GM18502 (cell line): ENCODE results near the gene RNU6-7.

ENCODE experiments used
- ATAC-seq: cut with Tn5 transposase; IDR thresholded peaks from one replicate; pipeline ENCODE4 v1.9.1; 2021; ENCODE audit warnings: mild to moderate bottlenecking; ENCODE audit not compliant: unreplicated experiment, poor library complexity

The RNU6-7 gene

DNA sequence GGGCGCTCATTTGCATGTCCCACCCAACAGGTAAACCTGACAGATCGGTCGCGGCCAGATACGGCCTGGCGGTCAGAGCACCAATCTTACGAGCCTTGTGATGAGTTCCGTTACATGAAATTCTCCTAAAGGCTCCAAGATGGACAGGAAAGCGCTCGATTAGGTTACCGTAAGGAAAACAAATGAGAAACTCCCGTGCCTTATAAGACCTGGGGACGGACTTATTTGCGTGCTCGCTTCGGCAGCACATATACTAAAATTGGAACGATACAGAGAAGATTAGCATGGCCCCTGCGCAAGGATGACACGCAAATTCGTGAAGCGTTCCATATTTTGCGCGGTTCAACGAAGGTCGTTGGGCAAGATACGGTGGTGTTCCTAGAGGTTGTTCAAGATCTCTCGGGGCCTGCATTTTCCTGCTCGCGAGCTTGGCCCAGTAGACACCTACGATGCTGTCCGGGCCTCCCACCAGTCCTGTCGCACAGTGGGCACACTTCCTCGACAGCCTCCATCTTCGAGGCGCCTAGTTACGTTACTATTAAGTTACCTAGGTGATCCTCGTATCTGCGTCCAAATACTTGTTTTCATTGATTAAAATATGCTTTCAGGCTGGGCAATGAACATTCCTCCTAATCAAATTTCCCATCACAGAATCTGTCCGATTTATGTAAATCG is at the start of gene RNU6-7:
RNU6-7 (plus strand) TSS at position 230 of the 675 bp plus-strand sequence.
- ATAC-seq: no peak

DNA sequence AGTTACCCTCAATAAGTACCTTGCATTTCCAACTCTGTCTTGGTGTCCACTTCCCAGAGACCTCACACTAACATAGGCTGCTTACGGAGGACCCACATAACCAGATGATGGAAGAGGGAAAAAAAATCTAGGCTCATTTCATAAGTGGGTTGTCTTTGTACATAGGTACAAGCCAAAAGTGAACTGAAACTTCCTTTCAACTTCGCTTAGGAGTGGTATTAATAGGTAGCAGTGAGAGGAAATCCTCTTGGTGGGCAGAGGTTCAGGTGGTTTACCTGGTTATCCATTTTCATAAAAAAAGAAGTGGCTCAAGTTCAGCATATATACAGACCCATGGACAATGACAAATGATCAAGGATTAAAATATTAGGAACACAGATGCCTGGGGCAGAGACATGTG is 35.8 kb upstream of the RNU6-7 start:
- no peak for ATAC-seq

DNA sequence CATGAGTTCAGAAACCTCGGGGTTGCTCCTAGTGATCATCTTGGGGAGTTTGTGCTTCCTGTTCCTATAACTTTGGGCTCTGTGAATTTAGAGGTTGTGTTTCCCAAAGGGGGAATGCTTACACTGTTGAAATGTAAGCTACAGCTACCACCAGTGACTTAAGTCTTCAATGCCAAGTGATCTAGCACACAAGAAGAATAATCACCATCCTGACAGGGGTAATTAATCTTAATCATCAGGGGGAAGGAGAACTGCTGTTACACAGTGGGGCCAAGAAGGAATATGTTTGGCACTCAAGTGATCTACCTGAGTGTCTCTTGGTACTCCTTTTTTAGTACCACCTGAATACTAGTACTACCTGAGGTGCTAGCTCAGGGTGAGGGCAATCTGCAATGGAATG is 34.9 kb upstream of the RNU6-7 start:
- no peak for ATAC-seq

DNA sequence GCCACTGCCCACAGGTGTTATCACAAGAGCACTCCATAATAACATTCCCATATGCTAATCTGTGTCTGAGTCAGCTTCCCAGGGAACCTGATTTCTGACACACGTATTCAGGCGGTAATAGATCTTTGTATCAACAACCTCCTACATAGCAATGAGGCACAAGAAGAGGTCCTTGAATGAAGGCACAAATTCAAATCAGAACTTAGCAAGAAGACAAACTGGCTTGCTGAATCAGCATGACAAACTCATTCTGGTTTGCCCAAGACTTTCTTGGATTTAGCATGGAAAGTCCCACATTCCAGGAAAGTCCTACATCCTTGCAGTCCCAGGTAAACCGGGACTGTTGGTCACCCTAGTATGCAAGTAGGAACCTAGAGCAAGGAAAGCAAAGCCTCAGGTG is 33.9 kb upstream of the RNU6-7 start:
- ATAC-seq: no peak

DNA sequence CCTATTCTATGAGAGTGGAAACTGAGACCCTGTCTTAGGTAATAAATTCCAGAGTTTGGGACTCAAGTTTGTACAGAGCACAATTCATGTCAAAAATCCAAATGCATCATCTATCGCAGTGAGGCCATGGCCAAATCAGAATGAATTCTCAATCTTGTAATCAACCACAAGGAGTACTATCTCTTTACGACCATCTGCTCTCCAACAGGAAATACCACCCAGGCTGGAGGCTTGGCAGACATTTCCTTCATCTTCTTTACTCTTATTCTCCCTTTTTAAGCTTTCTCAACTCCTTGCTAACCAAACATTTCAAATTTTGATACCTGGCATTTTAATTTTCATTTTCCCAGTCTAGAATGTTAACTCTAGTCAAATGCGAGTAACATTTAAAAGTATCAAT is 32.7 kb upstream of the RNU6-7 start:
- no peak for ATAC-seq

DNA sequence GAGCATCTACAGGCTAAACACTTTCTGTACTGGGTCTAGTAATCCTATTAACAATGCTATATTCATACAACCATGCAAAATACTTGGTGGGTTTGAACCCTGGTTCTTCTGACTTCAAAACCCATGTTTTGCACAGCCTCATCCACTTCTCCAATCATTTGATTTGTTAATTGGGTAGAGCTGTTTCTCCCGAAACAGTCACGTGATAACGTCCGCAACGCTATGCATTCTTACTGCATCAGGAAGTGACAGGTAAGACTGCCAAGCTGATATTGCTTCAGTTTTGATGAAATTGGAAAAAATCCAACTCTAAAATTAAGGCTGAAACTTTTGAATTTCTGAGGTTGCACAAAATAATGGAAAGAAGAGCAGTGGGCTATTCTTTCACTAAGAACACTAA is 30.4 kb upstream of the RNU6-7 start:
- no peak for ATAC-seq

DNA sequence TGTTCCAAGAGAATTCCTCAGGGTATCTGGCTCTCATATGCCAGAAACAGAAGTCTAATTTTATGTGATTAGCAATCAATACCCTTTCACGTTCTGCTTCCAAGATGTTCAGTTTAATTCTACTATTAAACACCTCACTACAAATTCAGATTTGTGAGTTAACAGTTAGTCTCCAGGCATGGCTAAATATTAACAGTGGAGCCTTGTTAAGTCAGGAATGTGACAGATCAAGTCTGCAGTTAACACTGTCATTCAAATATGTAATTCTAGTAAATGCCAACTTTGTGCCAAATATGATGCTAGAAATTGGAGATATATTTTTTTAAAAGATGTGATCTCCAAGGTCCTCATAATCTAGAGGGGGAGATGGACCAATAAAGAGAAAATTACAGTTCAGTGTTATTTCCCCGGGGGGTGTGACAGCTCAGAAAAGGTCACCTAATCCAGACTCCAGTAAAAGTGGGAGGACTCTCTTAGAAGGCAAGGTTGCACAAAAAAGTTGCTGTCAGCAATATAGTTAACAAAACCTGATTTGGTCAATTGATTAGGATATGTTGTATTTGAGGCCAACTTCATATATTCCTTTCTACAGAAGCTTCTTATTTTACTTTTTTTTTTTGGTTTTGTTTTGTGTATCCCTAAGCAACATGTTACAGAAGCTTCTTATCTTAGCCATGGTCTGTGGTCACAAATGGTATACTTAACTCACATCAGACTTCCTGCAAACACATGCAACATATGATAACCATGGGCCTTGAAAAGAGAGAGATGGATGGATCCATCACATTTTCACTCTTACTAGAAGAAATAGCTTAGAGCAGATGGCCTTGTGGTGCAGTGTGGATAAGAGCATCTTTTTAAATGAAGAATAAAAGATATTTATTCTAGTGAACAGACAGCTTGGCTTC is 18.4 kb upstream of the RNU6-7 start:
- ATAC-seq: no peak

DNA sequence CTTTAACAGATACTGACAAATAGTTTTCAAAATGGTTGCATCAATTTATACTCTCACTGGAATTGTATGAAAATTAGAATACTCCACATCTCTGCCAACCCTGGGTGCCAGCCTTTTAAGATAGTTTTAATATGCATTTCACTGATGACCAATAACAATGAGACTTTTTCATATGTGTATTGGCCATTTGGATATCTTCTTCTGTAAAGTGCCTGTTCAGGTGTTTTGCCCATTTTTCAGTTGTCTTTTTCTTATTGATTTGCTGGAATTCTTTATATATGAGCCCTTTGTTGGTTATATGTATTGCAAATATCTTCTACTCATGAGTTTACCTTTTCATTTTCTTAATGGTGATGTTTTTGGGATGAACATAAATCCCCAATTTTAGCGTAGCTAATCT is 16.7 kb upstream of the RNU6-7 start:
- ATAC-seq: no peak

DNA sequence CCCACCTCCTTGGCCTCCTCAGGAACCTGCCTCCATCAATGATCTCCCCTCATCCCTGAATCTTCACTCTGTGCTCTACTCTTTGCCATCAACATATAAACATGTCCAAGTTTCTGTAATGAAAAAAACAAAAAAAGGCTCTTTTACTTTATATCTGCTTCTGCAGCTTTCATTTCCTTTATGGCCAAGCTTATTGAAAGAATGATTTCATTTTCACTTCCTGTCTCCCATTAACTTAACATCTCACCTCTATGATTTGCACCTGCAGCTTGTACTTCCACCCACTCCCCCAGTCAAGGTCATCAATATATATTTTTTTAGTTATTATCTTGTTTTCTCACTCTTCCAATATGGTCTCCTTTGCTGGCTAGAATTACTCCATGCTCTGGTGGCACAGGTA is 15.6 kb upstream of the RNU6-7 start:
- ATAC-seq: no peak

DNA sequence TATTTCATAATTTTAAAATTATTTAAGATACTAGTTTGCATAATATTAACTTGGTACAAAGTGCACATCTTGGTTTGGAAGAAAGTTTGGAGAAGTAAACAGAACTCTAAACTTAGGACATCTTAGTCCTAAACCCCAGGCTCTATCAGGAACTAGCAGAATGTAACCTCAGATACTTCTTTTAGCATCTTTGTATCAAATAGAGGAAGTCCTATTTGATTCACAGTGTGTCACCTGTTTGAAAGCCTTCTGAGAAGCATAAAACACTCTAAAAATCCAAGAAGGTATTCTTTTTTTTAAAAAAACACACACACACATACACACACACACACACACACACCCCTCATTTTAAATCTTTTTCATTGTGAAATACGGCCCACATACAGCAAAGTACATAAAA is 12.0 kb upstream of the RNU6-7 start:
- ATAC-seq: no peak

DNA sequence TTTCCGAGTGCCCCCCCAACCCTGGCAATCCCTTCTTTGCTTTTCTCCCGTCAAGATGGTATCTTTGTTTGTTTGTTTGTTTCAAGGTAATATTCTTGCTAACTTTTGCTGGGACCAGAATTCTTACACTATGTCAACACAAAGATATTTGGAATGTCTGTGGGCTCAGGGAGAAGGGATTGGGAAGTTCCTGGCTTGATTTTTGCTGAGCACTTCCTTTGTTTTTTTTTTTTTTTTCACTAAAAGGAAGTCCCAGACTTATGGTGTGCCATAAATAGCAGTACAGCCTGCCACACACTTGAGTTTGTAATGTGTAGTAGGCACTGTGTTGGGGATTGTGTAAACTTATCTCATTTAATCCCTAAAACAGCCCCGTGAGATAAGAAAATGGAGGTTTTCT is 11.2 kb upstream of the RNU6-7 start:
- ATAC-seq: no peak

DNA sequence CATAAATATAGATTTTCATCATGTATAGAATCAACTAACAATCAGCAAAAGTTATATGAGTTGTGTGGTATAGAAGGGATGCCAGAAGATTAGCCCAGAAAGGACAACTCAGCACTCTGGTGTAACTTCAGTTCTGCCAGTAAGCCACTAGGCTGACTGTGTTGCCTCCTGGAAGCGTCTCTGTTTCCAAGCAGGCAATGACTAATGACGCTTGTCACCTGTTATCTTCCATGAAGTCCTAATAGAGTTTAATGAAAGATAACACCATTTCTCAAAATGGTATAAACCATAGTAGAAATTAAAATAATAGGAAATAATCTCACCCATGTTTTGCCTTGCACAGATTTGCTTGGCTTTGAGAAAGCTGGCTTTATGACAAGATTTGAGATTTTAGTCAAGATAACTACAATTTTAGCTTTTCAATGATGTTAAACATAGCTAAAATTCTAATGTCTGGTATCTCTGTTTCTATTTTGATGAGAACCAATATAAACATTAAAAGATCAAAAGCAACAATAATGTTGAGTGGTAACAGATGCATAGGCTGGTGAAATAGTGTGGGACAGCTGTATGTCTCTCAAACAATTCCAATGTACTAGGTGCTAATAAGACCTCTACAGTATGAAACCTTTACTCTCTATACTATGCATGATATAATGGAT is 9.0 kb upstream of the RNU6-7 start:
- no peak for ATAC-seq

DNA sequence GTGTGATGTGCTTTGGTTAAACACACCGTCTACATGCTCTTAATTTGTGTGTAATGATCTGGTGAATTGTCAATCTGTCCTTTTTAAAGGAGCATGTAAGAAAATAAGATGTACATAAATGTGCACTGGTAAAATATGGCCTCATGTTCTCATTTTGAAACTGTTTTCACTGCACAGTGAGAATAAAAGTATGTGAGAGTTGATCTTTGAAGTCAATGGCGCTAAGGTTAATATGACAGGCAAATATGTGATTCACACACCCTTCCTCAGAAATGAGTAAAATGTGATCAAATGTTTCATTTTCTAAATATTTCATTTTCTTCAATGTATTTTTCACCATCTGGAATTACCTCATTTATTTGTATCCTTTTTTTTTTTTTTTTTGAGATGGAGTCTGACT is 8.3 kb upstream of the RNU6-7 start:
- no peak for ATAC-seq

DNA sequence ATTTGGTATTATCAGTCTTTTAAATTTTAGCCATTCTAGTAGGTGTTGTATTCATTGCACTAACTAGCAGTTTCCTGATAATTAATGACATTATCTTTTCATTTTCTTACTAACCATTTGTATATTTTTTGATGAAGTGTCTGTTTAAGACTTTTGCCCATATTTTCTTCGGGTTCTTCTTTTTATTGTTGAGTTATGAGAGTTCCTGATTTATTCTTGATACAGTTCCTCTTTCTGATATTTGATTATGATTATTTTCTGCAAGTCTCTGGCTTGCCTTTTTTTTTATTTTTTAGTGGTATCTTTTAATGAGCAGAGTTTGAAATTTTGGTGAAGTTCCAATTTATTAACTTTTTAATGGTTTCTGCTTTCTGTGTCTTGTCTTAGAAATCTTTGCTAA is 6.2 kb upstream of the RNU6-7 start:
- no peak for ATAC-seq

DNA sequence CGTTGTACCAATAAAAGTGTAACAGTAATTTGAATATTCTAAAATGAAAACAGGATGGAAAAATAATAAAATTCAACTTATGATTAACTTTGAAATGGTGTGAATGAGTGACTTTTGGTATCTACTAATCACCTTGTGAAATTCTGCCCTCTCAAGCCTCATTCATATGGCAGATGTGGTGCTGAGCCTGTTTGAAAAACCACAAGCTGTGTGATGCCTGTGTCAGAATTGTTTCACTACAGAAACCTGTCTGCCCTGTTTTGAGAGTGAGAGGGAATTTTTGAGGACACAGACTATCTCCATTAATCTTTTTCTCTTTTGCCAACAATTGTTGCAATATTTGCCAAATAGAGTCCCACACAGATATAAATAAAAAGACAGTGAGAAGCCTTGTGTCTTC is 3.9 kb upstream of the RNU6-7 start:
- ATAC-seq: peak; percentile 34

DNA sequence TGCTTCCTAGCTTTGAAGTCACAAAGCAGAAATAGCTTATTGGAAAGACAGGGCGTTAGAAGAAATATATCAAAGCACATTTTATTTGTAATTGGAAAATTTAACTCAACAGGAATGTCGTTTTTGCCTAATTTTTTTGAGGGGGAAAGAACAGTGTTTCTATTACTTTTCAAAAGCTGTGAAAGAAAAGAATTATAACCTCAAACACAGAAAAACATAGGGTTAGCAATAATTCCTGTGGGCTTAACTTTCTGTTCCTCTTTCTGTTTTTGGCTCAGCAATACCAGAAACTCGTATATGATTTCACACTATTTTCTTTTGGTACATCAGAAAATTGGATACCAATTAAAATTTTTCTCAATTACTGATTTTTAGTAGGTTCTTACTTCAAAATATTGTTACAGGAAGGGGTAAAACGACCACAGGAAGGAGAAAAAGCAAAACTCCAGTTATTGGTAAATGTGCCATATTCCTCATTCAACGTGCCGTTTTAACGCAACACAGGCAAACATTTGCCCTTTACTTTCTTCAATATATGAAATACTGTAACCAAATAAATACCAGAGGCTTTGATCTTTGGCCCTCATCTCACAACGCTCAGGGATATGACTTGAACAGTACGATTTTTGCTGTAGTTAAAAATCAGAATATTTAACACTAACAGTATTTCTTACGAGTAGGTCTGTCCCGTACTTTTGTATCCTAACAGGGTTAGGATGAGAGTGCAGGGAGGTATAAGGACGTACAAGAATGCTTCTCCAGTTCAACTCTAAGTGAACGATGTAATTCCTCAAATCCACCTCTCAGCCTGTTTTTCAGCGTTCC is 1.3 kb upstream of the RNU6-7 start:
- peak; percentile 1 for ATAC-seq

DNA sequence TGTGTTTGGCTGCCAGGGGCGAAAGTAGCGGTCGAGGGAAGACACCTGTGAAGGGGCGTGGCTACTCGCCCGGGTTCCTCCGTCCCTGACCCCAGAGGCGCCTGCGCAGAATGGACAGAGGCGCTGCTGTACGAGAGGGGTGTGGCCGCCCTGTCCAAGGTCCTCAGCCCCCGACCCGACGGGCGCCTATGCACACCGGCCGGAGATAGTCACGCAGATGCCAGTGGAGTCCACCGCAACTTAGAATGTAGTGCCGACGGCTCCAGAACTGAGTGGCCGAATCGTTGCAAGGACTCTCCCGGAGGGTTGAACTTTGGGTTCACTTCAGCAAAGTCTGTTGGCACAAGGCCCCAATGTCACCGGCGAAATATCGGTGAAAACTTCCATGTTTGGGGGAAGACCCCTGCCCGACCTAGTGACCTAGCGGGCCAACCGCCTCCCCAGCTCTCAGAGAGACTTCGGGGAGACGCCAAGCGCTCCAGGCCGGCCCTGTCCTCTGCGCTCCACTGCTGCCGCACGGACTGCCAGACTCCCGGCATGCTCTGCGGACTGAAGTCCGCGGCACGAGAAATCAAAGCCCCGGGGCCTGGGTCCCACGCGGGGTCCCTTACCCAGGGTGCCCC is 541 bp upstream of the RNU6-7 start:
- ATAC-seq: peak; percentile 60

DNA sequence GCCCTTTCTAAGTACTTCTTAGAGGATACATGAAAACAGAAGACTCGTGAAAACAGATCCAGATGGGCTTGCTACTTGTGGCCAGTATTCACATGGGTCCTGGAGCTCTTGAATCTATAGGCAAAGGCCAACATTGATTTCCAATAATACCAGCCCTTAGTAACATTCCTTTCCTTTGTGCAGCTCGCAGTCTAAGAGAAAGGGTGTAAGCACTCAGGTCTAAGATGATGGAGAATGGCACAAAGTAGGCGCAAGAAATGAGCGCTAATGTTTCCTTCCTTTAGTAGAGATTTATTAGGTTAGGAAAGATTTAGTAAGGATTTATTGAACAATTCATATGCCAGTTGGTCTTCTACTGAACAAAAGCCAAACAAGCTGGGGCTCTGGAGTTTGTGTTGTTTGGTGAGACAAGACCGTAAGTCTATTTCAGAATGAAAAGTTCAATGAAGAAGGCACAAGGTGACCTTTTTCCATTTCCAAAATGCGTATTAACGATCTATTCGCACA is 699 bp downstream of the RNU6-7 start:
- ATAC-seq: no peak

DNA sequence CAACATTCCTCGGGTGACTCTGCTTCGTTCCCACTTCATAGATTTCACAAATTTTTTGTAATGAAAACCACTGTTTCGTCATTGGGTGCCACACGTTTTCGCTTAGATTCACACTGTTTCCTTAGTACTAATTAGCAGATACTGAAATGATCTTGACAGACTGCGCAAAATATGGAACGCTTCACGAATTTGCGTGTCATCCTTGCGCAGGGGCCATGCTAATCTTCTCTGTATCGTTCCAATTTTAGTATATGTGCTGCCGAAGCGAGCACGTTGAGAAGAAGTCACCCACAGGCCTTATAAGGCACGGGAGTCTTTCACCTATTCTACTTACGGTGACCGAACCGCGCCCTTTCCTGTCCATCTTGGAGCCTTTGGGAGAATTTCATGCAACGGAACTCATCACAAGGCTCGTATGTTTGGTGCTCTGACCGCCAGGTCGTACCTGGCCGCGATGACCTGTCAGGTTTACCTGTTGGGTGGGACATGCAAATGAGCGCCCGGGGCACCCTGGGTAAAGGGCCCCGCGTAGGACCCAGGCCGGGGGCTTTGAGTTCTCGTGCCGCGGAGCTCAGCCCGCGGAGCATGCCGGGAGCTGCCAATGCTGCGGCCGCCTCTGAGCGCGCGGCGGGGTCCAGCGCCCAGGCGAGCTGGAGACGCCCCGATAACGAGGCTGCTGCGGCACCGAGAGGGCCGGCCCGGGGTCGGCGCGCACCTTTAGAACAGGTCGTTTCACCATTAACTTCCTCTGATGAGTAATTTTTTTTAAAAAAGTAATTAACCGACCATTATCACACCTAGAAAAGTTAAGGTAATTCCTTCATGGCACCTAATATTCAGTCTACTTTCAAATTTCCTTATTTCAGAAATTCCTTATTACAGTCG is 1.4 kb downstream of the RNU6-7 start, which contains the start of gene RNU6-8:
RNU6-8 (minus strand) TSS at position 272 of the 885 bp plus-strand sequence.
- ATAC-seq: peak; percentile 70
